GM08714 (cell line): ENCODE measurements around the gene ICOSLG.
"Not testable (repeated sequence)": the region's sequence is repeated elsewhere in the genome, so short reads cannot be mapped to it uniquely, and the experiment has no call there.

ENCODE experiments used
- H3K4me3 ChIP-seq: fragments of 200-500 bp; sonication (Bioruptor generic); 2 replicates; pipeline ENCODE4 v1.5.1; 2014; ENCODE audit warnings: mild to moderate bottlenecking, low read length, inconsistent platforms
- ZNF274 ChIP-seq: IDR thresholded peaks from 2 replicates; pipeline ENCODE4 v1.6.1; 2012; ENCODE audit warnings: mild to moderate bottlenecking, low read depth, low read length

Gene ICOSLG

GRCh38 chr21:44240842-44241241 is at the start of gene ICOSLG:
Gene ICOSLG, minus strand, starts transcription at chr21:44240943. Its CDS starts 126 bp downstream, at chr21:44240817.
- not testable (repeated sequence) for H3K4me3 ChIP-seq

- H3K4me3 ChIP-seq, result no peak overlapping the region
- TF ChIP-seq ZNF274, result no peak
Measured at GRCh38 chr21:44289381-44290010, 48.8 kb upstream of the ICOSLG start.

DNA sequence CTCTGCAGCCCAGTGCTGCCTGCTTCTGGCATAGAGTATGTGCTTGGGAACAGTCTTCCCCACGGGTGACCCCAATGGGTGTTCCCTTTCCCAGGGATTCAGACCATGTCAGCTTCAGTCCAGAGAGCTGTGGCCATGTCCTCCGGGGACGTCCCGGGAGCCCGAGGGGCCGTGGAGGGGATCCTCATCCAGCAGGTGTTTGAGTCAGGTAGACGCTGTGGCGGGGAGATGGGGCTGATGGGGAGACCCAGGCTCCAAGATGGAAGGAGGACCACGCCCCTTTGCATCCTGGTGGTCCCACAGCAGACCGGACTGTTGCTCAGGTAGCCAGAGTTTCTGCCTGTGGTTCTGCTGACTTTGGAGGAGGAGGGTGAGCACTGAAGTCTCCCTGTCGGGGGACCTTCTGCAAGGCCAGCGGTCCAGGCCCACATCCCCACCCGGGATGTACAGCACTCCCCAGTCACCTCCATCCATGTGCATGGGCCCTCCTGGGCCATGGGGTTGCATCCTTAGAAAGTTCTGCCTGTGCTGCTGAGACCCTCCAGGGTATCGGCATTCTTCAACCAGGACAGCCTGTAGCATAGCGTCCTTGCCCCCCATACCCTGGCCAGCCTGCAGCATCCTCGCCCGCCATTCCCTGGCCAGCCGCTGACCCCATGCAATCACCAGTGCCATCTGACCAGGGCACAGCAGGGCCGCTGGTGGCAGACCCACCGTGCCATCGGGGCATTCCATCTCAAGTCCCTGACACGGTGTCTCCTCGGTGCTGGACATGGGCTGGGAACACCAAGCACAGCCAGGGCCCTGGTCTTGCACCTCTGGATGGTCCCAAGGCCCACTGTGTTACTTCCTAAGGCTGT is 47.7 kb upstream of the ICOSLG start:
- H3K4me3 ChIP-seq, result no peak overlapping the region
- no peak for TF ChIP-seq ZNF274

DNA sequence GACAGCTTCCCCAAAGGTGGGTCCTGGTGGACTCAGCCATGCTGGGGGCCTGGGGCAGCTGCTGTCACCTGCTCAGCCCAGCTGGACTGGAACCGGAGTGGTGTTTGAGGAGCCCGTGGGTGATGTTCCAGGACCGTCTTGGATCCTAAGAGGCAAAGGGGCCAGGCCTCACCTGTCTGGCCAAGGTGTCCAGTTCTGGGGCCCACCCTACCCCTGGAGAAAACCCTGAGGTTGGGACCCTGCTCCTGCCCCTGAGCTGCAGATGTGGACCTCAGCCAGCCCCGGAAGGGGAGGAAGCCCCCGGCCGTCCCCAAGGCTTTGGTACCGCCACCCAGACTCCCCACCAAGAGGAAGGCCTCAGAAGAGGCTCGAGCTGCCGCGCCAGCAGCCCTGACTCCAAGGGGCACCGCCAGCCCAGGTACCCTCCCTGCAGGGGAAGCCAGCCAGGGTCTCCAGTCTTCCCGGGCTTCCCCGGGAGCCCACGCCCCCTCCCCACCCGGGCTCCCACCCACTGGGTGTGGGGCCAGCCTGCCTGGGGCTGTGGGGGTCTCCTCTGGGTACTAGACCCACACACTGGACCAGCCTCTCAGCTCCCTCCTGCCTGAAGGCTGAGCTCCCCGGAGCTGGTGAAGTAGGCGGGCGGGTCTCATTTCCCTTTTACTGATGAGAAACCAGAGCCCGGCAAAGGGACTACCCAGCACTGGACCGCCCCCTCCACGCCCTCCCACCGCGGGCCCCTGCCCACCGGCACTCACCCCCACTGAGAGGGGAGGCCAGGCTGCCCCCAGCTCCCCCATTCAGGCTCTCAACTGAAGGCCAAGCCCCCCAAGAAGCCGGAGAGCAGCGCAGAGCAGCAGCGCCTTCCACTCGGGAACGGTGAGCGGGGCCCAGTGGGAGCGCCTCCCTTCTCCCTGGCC is 46.2 kb upstream of the ICOSLG start:
- H3K4me3 ChIP-seq, result no peak overlapping the region

DNA sequence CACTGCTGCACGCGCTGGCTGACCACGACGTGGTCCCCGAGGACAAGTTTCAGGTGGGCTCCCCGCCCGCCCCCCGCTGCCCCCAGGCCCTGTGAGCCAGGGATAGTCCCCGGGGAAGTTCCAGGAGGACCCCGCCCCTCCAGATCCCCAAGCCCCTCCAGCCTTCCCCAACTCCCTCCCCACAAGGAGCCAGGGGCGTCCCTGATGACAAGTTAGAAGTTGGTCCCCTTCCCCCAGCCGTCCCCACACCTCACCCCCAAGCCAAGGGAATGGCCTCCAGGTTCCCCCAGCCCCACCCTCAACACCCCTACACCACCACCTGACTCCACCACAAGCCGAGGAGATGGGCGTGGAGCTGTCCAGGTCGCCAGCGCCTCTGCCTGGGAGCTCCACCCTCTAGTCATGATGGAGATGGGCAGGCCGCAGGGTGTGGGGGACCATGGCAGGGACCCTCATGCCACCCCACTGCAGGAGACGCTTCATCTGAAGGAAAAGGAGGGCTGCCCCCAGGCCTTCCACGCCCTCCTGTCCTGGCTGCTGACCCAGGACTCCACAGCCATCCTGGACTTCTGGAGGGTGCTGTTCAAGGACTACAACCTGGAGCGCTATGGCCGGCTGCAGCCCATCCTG is 45.5 kb upstream of the ICOSLG start:
- no peak overlapping the region for H3K4me3 ChIP-seq
- TF ChIP-seq ZNF274, result no peak

More for the DNA sequence above, 46.2 kb upstream of the ICOSLG start:
- TF ChIP-seq ZNF274, result no peak

GRCh38 chr21:44285138-44285992 is 44.6 kb upstream of the ICOSLG start, which contains the start of gene AIRE:
Gene AIRE, plus strand, starts transcription at chr21:44285876. Its CDS starts 131 bp downstream, at chr21:44286007.
- H3K4me3 ChIP-seq, result no peak within 1 kb of the TSS
- TF ChIP-seq ZNF274, result no peak

GRCh38 chr21:44283948-44284347 is 43.2 kb upstream of the ICOSLG start:
- TF ChIP-seq ZNF274, result no peak
- no peak overlapping the region for H3K4me3 ChIP-seq

DNA sequence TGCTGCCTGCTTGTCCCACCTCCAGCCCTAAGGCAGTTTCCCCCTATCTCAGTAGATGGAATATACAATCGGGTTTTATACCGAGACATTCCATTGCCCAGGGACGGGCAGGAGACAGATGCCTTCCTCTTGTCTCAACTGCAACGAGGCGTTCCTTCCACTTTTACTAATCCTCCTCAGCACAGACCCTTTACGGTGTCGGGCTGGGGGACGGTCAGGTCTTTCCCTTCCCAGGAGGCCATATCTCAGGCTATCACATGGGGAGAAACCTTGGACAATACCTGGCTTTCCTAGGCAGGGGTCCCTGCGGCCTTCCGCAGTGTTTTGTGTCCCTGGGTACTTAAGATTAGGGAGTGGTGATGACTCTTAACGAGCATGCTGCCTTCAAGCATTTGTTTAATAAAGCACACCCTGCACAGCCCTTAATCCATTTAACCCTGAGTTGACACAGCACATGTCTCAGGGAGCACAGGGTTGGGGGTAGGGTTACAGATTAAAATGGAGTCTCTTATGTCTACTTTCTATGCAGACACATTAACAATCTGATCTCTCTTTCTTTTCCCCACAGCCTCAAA is 42.6 kb upstream of the ICOSLG start:
- H3K4me3 ChIP-seq, result not testable (repeated sequence)

DNA sequence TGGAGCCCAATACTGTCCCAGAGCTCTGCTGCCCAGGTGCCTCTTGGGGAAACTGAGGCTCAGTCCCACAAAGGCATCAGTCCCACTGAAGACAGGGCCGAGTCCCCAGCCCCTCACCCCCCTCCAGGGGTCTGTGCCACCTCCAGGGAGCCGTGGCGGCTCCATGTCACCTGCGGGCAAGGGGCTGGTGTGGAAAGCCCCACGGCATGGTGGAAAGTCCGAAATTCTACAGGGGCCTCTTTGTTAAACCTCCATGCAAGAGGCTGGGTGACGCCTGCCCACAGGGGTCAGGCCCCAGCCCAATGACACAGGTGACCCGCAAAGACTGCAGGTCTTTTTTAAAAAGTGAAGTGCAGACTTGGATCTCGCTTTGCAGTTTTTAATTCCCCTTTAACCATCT is 41.6 kb upstream of the ICOSLG start:
- H3K4me3 ChIP-seq, result no peak overlapping the region
- no peak for TF ChIP-seq ZNF274

- no peak overlapping the region for H3K4me3 ChIP-seq
- no peak for TF ChIP-seq ZNF274
Measured at GRCh38 chr21:44281801-44282200, 41.1 kb upstream of the ICOSLG start.

DNA sequence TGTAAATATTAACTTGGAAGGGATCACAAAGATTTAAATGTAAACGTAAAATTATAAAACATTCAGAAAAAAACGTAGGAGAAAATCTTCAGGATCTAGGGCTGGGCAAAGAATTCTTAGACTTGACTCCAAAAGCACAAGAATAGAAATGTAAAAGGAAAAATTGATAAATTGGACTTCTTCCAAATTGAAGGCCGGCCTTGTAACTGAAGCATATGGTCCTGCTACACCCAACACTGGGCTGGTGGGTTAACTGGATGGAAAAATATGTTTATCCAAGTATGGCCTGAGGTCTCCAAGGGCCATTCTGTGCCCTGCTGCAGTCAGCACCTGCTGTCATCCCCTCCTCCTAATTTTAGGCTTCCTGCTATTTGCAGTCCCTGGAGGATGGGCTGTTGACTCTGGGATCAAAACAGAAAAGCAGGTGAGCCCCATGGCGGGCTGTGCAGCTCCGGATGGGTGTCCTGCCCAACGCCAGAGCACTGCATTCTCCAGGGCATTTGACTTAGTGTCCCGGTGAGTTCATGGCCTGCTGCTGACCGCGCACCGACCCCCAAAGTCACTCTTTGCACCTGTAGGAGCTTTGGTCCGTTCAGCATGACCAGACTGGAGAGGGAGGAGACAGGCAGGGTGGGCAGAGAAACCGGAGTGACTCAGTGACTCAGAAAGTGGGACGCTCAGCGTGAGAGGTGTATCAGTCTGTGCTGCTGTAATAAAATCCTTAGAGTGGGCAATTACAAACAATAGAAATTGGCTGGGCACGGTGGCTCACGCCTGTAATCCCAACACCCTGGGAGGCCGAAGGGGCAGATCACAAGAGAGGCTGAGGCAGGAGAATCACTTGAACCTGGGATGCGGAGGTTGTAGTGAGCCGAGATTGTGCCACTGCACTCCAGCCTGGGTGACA is 38.9 kb upstream of the ICOSLG start:
- H3K4me3 ChIP-seq, result no peak overlapping the region
- no peak for TF ChIP-seq ZNF274

DNA sequence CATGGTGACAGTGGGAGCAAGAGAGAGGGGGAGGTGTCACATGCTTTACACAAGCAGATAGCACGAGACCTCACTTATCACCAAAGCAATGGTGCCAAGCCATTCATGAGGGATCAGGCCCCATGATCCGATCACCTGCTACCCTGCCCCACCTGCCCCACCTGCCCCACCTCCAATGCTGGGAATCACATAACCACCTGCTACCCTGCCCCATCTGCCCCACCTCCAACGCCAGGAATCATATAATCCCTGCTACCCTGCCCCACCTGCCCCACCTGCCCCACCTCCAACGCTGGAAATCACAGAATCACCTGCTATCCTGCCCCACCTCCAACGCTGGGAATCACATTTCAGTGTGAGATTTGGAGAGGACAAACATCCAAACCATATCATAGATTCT is 34.3 kb upstream of the ICOSLG start:
- no peak for TF ChIP-seq ZNF274
- H3K4me3 ChIP-seq, result no peak overlapping the region
